ENCODE data around the gene ADCY1. TPM values are rescaled to one million over a fixed set of nuclear protein-coding genes. Genes with fewer than 3 reads are reported as not detected.

The ADCY1 gene
- total RNA-seq, 6 experiments from 2014 or later: 0.20 TPM; not detected in 5

GRCh38 chr7:45663167-45663921 lies 89.2 kb downstream of the ADCY1 start:
- no peak for DNase-seq
- TF ChIP-seq CTCF (IDR thresholded peaks at IDR 0.05): peak; percentile 93
- Mint-ChIP-seq H3K27me3 (ENCODE audit: insufficient read depth) (peaks cover 20% of the 10 kb centered on the region), H3K4me3 (no peak overlapping the region), H3K36me3 (ENCODE audit: low read depth) (no peaks in the 10 kb centered on the region), H3K4me1 (ENCODE audit: low read depth) (no peaks in the 10 kb centered on the region), H3K9me3 (0 out of 2 replicates have a peak, but pooled peaks cover 6% of the 10 kb centered on the region), H3K27ac (no peak overlapping the region)

GRCh38 chr7:45663965-45664633 lies 89.9 kb downstream of the ADCY1 start:
- H3K9me3 Mint-ChIP-seq: 0 out of 2 replicates have a peak, but pooled peaks cover 6% of the 10 kb centered on the region
- H3K4me3 Mint-ChIP-seq: no peak overlapping the region
- no peak for DNase-seq
- H3K4me1 Mint-ChIP-seq (ENCODE audit: low read depth): no peaks in the 10 kb centered on the region
- no peaks in the 10 kb centered on the region for H3K36me3 Mint-ChIP-seq (ENCODE audit: low read depth)
- no peak overlapping the region for H3K27ac Mint-ChIP-seq
- TF ChIP-seq CTCF (IDR thresholded peaks at IDR 0.05): no peak
- H3K27me3 Mint-ChIP-seq (ENCODE audit: insufficient read depth): peaks cover 23% of the 10 kb centered on the region

GRCh38 chr7:45665172-45665571 lies 91.0 kb downstream of the ADCY1 start:
- Mint-ChIP-seq H3K4me3 (no peak overlapping the region), H3K27me3 (ENCODE audit: insufficient read depth) (peaks cover 16% of the 10 kb centered on the region), H3K27ac (no peak overlapping the region), H3K4me1 (ENCODE audit: low read depth) (no peaks in the 10 kb centered on the region), H3K36me3 (ENCODE audit: low read depth) (no peaks in the 10 kb centered on the region), H3K9me3 (0 out of 2 replicates have a peak, but pooled peaks cover 6% of the 10 kb centered on the region)
- DNase-seq: no peak
- no peak for TF ChIP-seq CTCF (IDR thresholded peaks at IDR 0.05)

- Mint-ChIP-seq H3K27ac (no peak overlapping the region), H3K36me3 (ENCODE audit: low read depth) (no peaks in the 10 kb centered on the region), H3K4me3 (no peak overlapping the region), H3K4me1 (ENCODE audit: low read depth) (no peaks in the 10 kb centered on the region), H3K9me3 (peaks cover 10% of the 10 kb centered on the region; the same call in 1 of the 2 replicates), H3K27me3 (ENCODE audit: insufficient read depth) (peaks cover 22% of the 10 kb centered on the region)
- DNase-seq: no peak
- TF ChIP-seq CTCF (IDR thresholded peaks at IDR 0.05): no peak
Observed at GRCh38 chr7:45670227-45670626, 96.1 kb downstream of the ADCY1 start.

- no peaks in the 10 kb centered on the region for H3K36me3 Mint-ChIP-seq (ENCODE audit: low read depth)
- no peak for TF ChIP-seq CTCF (IDR thresholded peaks at IDR 0.05)
- H3K4me1 Mint-ChIP-seq (ENCODE audit: low read depth): no peaks in the 10 kb centered on the region
- no peak overlapping the region for H3K27ac Mint-ChIP-seq
- no peak overlapping the region for H3K4me3 Mint-ChIP-seq
- DNase-seq: no peak
- H3K27me3 Mint-ChIP-seq (ENCODE audit: insufficient read depth): peaks cover 24% of the 10 kb centered on the region
- H3K9me3 Mint-ChIP-seq: peaks cover 11% of the 10 kb centered on the region
Observed at GRCh38 chr7:45670717-45671116, 96.5 kb downstream of the ADCY1 start.
